ENCODE results near the gene CFAP45. TPM values are rescaled to one million over a fixed set of nuclear protein-coding genes. Genes with fewer than 3 reads are reported as not detected.

The CFAP45 gene
- polyA plus RNA-seq, 1 of the 3 experiments (the other 2 are of a cell fraction): 0.74 TPM

DNA sequence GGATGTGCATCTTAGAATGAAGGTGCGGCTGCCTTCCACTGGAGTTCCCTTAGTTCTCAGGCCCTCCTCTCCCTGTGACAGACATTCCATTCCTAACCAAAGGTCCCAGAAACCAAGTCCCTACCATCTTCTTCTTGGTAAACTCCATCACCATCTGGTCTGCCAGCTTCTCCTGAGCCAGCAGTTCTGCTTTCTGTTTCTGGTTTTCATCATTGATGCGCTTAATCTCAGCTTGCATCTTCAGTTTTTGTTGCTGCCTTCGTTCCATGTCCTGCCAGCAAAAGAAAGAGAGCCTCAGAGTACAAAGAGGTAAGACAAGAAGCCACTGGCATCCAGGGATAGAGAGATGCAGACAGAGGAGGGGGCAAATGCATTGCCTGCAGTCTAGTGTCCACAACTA, 19.5 kb downstream of the CFAP45 start:
- Histone ChIP-seq H3K4me2 (peak overlapping the region; percentile 13; the same call in 1 of the 2 replicates), H3K36me3 (replicated peaks in 1 of 2; ENCODE audit: control insufficient read depth in 1 of 2, insufficient read depth in 2 of 2, low read length in 1 of 2) (no peaks in the 10 kb centered on the region), H3K9me3 (no peaks in the 10 kb centered on the region), H3K27me3 (ENCODE audit: insufficient read depth) (no peaks in the 10 kb centered on the region), H3F3A (replicated peaks; ENCODE audit: insufficient read depth) (peaks cover 5% of the 10 kb centered on the region), H3K9me2 (no peaks in the 10 kb centered on the region), H3K79me2 (ENCODE audit: insufficient read depth) (no peaks in the 10 kb centered on the region), H3K4me3 (ENCODE audit: low read depth in 2 of 2, low read length in 1 of 2) (no peak overlapping the region), H4K20me1 (ENCODE audit: insufficient read depth) (no peaks in the 10 kb centered on the region), H3K9ac (no peak overlapping the region), H2AFZ (ENCODE audit: low read depth) (no peak overlapping the region; the same call in 1 of the 2 replicates), H3K27ac (ENCODE audit: low read depth in 2 of 2, low read length in 1 of 2) (peak overlapping the region in 1 of 2 experiments; percentile 9; a peak in 1 of 4 replicates), H3K4me1 (ENCODE audit: control insufficient read depth in 1 of 2, insufficient read depth in 2 of 2, low read depth in 1 of 2, low read length in 1 of 2) (peaks cover 12 to 14% of the 10 kb centered on the region in 2 experiments; a peak in 2 of 4 replicates)
- DNase-seq: no peak
- 57% methylated on average over 3 of the region's 3 CpGs for WGBS (ENCODE audit: low lambda C conversion rate)
- ChIA-PET POLR2A (no interaction called here), CTCF (interaction anchor here (1.0 to 6.7 kb wide), 6 partner anchors 11 to 127 kb away, joined by 3 to 76 read pairs (median 5); no protein-coding TSS in a partner anchor)
- peak; percentile 78 for TF ChIP-seq TCF12 (IDR thresholded peaks at IDR 0.05)
- TF ChIP-seq GATA2 (CRISPR knock-in tag; IDR thresholded peaks at IDR 0.05): peak; percentile 47
- no peak for TF ChIP-seq RFX5 (IDR thresholded peaks at IDR 0.05; ENCODE audit: low read length)

DNA sequence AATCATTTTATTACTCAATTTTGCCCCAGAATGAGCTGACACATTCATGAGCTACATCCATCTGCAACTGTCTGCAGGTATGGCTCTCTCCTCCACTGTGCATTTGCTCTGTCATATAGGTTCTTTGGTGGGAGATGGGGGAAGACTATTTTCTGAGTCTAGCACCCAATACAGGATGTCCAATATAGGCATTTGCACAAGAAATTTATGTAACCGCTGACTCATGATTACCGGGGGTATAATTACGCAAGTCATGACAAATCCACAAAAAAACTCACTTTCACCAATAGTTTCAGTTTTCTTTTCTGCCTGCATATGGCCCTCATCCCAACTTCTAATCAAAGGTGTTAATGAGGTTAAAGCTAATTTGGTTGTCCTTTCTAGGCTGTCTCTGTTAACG, 20.0 kb downstream of the CFAP45 start:
- Histone ChIP-seq H3K27ac (ENCODE audit: low read depth in 2 of 2, low read length in 1 of 2) (peak overlapping the region in 1 of 2 experiments; percentile 9; a peak in 1 of 4 replicates), H3K36me3 (replicated peaks in 1 of 2; ENCODE audit: control insufficient read depth in 1 of 2, insufficient read depth in 2 of 2, low read length in 1 of 2) (no peaks in the 10 kb centered on the region), H3K4me1 (ENCODE audit: control insufficient read depth in 1 of 2, insufficient read depth in 2 of 2, low read depth in 1 of 2, low read length in 1 of 2) (peaks cover 14 to 16% of the 10 kb centered on the region in 2 experiments; a peak in 2 of 4 replicates), H3K9me3 (no peaks in the 10 kb centered on the region), H3K9ac (no peak overlapping the region), H2AFZ (ENCODE audit: low read depth) (no peak overlapping the region; the same call in 1 of the 2 replicates), H3K4me3 (ENCODE audit: low read depth in 2 of 2, low read length in 1 of 2) (no peak overlapping the region), H4K20me1 (ENCODE audit: insufficient read depth) (no peaks in the 10 kb centered on the region), H3K79me2 (ENCODE audit: insufficient read depth) (no peaks in the 10 kb centered on the region), H3K4me2 (peak overlapping the region; percentile 13; the same call in 1 of the 2 replicates), H3K27me3 (ENCODE audit: insufficient read depth) (no peaks in the 10 kb centered on the region), H3K9me2 (no peaks in the 10 kb centered on the region), H3F3A (replicated peaks; ENCODE audit: insufficient read depth) (peaks cover 5% of the 10 kb centered on the region)
- TF ChIP-seq NFIC (IDR thresholded peaks at IDR 0.05; ENCODE audit: borderline replicate concordance) (0 out of 2 replicates have a peak, but pooled peaks have one; percentile 12), FOSL2 (IDR thresholded peaks at IDR 0.05; ENCODE audit: borderline replicate concordance, low read depth) (peak; percentile 31; the same call in 1 of the 2 replicates), PBX3 (IDR thresholded peaks at IDR 0.05) (no peak), CHD2 (IDR thresholded peaks at IDR 0.05; ENCODE audit: low read length, partially characterized antibody) (no peak), TEAD4 (IDR thresholded peaks at IDR 0.05; ENCODE audit: borderline replicate concordance, insufficient read depth) (no peak), TAF1 (IDR thresholded peaks at IDR 0.05; ENCODE audit: borderline replicate concordance, low read depth, low read length) (no peak), FOXM1 (IDR thresholded peaks at IDR 0.05; ENCODE audit: low read depth) (no peak), RFX5 (IDR thresholded peaks at IDR 0.05; ENCODE audit: low read length) (no peak)
- TF ChIP-seq, protein P1, sequence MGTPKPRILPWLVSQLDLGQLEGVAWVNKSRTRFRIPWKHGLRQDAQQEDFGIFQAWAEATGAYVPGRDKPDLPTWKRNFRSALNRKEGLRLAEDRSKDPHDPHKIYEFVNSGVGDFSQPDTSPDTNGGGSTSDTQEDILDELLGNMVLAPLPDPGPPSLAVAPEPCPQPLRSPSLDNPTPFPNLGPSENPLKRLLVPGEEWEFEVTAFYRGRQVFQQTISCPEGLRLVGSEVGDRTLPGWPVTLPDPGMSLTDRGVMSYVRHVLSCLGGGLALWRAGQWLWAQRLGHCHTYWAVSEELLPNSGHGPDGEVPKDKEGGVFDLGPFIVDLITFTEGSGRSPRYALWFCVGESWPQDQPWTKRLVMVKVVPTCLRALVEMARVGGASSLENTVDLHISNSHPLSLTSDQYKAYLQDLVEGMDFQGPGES (IDR thresholded peaks at IDR 0.05; ENCODE audit: low read depth, low read length): no peak
- WGBS (ENCODE audit: low lambda C conversion rate): 81% methylated on average over 4 of the region's 4 CpGs
- ChIA-PET POLR2A (no interaction called here), CTCF (interaction anchor here (1.0 to 6.7 kb wide), 6 partner anchors 11 to 128 kb away, joined by 3 to 76 read pairs (median 8); no protein-coding TSS in a partner anchor)
- DNase-seq: no peak

Data from SK-N-SH (cell line).